ENCODE measurements around the gene ERGIC1. TPM values are rescaled to one million over a fixed set of nuclear protein-coding genes. Genes with fewer than 3 reads are reported as not detected.

The ERGIC1 gene
- total and polyA plus RNA-seq, 2 of the 8 experiments (the other 6 are each of a cell fraction or from before 2014, with no cell fraction given) = 95.3 to 106 TPM

GRCh38 chr5:172921906-172922305 is 87.9 kb downstream of the ERGIC1 start (continued):
- no peak for TF ChIP-seq CHD7 (IDR thresholded peaks at IDR 0.05; ENCODE audit: insufficient replicate concordance, low read length)
- no peak for TF ChIP-seq CHD2 (IDR thresholded peaks at IDR 0.05; ENCODE audit: low read length)
- no peak for TF ChIP-seq NRF1 (IDR thresholded peaks at IDR 0.05; ENCODE audit: low read depth, low read length)
- no peak for TF ChIP-seq GTF2F1 (IDR thresholded peaks at IDR 0.05; ENCODE audit: borderline replicate concordance, low read depth, low read length)
